Endothelial cell of umbilical vein (primary cell): ENCODE measurements around the gene VIPR1.

ENCODE experiments used
- EZH2 ChIP-seq: IDR thresholded peaks from 2 replicates; pipeline ENCODE4 v1.6.1; 2012; ENCODE audit warnings: borderline replicate concordance, low read depth, mild to moderate bottlenecking, moderate library complexity, low read length, inconsistent platforms; ENCODE audit not compliant: severe bottlenecking
- FOS ChIP-seq: IDR thresholded peaks from 2 replicates; pipeline ENCODE4 v1.6.1; 2011; ENCODE audit warnings: mild to moderate bottlenecking, low read length, moderate library complexity, borderline replicate concordance; ENCODE audit not compliant: insufficient read depth
- GATA2 ChIP-seq: IDR thresholded peaks from 2 replicates; pipeline ENCODE4 v1.7.0; 2011; ENCODE audit warnings: low read depth, mild to moderate bottlenecking, moderate library complexity, mixed read lengths, low read length; ENCODE audit not compliant: insufficient read length, insufficient read depth
- JUN ChIP-seq: IDR thresholded peaks from 2 replicates; pipeline ENCODE4 v1.6.1; 2011; ENCODE audit warnings: borderline replicate concordance, low read depth; ENCODE audit not compliant: insufficient read length, insufficient read depth
- POLR2A ChIP-seq: IDR thresholded peaks from 2 replicates; pipeline ENCODE4 v1.6.1; 2012; ENCODE audit warnings: low read depth, mild to moderate bottlenecking, control low read depth, low read length
- POLR2AphosphoS5 ChIP-seq: IDR thresholded peaks from 2 replicates; pipeline ENCODE4 v1.6.1; 2012; ENCODE audit warnings: low read depth, mild to moderate bottlenecking, control low read depth, low read length, moderate library complexity; ENCODE audit not compliant: insufficient read depth
- TF ChIP-seq, protein P1 (sequence below), 2 donors: IDR thresholded peaks; 1 replicate in 1 of 2; 2 replicates in 1 of 2; pipeline ENCODE4 v1.5.1; 2011; ENCODE audit warnings: low read length in 2 of 2, mild to moderate bottlenecking in 2 of 2, moderate library complexity in 2 of 2, control low read depth in 1 of 2, inconsistent platforms in 1 of 2, low read depth in 1 of 2; ENCODE audit not compliant: insufficient read depth in 1 of 2; ENCODE audit errors: extremely low read depth in 1 of 2
- TF ChIP-seq, protein P2 (sequence below): IDR thresholded peaks from 2 replicates; pipeline ENCODE4 v1.6.1; 2011; ENCODE audit not compliant: insufficient read depth, insufficient read length

DNA sequence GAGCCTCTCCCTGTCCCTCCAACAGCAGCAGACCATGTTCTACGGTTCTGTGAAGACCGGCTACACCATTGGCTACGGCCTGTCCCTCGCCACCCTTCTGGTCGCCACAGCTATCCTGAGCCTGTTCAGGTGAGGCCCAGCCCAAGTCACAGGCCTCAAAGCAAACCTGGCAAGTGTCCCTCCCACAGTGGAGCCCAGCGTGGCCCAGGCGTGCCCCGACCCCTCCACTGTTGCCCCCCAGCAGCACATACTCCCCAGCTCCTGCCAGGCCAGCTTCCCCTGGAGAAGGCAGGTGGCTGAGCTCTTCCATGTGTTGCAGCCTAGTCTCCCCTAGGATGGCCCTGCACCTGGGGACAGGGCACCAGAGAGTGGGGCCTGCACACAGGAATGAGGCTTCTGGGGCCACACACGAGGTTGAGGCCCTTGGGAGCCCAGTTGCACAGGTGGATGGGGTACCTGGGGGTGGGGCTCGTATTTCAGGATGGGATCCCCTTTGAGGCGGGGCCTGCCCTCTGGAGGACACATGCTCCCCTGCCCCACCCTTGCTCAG, 25.0 kb downstream of the VIPR1 start:
- TF ChIP-seq POLR2AphosphoS5 (no peak), POLR2A (no peak), EZH2 (no peak), JUN (no peak), GATA2 (no peak), FOS (no peak)
- TF ChIP-seq, protein P1, sequence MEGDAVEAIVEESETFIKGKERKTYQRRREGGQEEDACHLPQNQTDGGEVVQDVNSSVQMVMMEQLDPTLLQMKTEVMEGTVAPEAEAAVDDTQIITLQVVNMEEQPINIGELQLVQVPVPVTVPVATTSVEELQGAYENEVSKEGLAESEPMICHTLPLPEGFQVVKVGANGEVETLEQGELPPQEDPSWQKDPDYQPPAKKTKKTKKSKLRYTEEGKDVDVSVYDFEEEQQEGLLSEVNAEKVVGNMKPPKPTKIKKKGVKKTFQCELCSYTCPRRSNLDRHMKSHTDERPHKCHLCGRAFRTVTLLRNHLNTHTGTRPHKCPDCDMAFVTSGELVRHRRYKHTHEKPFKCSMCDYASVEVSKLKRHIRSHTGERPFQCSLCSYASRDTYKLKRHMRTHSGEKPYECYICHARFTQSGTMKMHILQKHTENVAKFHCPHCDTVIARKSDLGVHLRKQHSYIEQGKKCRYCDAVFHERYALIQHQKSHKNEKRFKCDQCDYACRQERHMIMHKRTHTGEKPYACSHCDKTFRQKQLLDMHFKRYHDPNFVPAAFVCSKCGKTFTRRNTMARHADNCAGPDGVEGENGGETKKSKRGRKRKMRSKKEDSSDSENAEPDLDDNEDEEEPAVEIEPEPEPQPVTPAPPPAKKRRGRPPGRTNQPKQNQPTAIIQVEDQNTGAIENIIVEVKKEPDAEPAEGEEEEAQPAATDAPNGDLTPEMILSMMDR (IDR thresholded peaks at IDR 0.05; ENCODE audit: extremely low read depth in 1 of 2, insufficient read depth in 1 of 2, low read depth in 1 of 2, low read length in 2 of 2): no peak
- TF ChIP-seq, protein P2, sequence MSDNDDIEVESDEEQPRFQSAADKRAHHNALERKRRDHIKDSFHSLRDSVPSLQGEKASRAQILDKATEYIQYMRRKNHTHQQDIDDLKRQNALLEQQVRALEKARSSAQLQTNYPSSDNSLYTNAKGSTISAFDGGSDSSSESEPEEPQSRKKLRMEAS: no peak
